H9 (cell line): ENCODE measurements around the gene KISS1R. TPM values are rescaled to one million over a fixed set of nuclear protein-coding genes. Genes with fewer than 3 reads are reported as not detected.
A peak's percentile ranks its signal among the peaks of the same experiment; 100 is the strongest.

Experiments used
- DNase-seq: peaks from one replicate; pipeline ENCODE4 v3.0.0-alpha.2; 2017
- H2AFZ ChIP-seq: one replicate; pipeline ENCODE4 v1.6.1; 2013; ENCODE audit warnings: mild to moderate bottlenecking, low read length, control low read depth, moderate library complexity
- H2AK5ac ChIP-seq: 2 replicates; pipeline ENCODE4 v1.6.1; 2013; ENCODE audit warnings: low read length, control low read depth, mixed read lengths; ENCODE audit not compliant: insufficient read length
- H2BK120ac ChIP-seq: one replicate; pipeline ENCODE4 v1.6.1; 2013; ENCODE audit warnings: low read depth, mild to moderate bottlenecking, low read length, control low read depth, inconsistent platforms; ENCODE audit not compliant: poor library complexity, severe bottlenecking
- H2BK12ac ChIP-seq: 2 replicates; pipeline ENCODE4 v1.6.1; 2013; ENCODE audit warnings: low read length, control low read depth, mixed read lengths, low read depth; ENCODE audit not compliant: insufficient read length
- H2BK15ac ChIP-seq: 2 replicates; pipeline ENCODE4 v1.6.1; 2013; ENCODE audit warnings: low read depth, low read length, control low read depth
- H2BK20ac ChIP-seq: one replicate; pipeline ENCODE4 v1.6.1; 2013; ENCODE audit warnings: low read depth, mild to moderate bottlenecking, low read length, control low read depth, inconsistent platforms; ENCODE audit not compliant: poor library complexity, severe bottlenecking
- H2BK5ac ChIP-seq: 2 replicates; pipeline ENCODE4 v1.6.1; 2013; ENCODE audit warnings: low read length, control low read depth, mixed read lengths; ENCODE audit not compliant: insufficient read length
- H3K14ac ChIP-seq: 2 replicates; pipeline ENCODE4 v1.6.1; 2013; ENCODE audit warnings: low read length, control low read depth; ENCODE audit not compliant: insufficient read depth
- H3K18ac ChIP-seq: 2 replicates; pipeline ENCODE4 v1.6.1; 2013; ENCODE audit warnings: low read depth, mild to moderate bottlenecking, mixed read lengths, low read length, control low read depth; ENCODE audit not compliant: insufficient read length
- H3K23ac ChIP-seq: 2 replicates; pipeline ENCODE4 v1.6.1; 2013; ENCODE audit warnings: low read length, control low read depth, mixed read lengths, low read depth; ENCODE audit not compliant: insufficient read length
- H3K23me2 ChIP-seq: 2 replicates; pipeline ENCODE4 v1.6.1; 2013; ENCODE audit warnings: low read depth, mild to moderate bottlenecking, mixed read lengths, low read length, control low read depth; ENCODE audit not compliant: insufficient read length, poor library complexity, severe bottlenecking
- H3K27ac ChIP-seq: 2 replicates; pipeline ENCODE4 v1.5.1; 2013; ENCODE audit warnings: low read length, control low read depth, mixed read lengths, low read depth; ENCODE audit not compliant: insufficient read length
- H3K27me3 ChIP-seq: 2 replicates; pipeline ENCODE4 v1.6.1; 2013; ENCODE audit warnings: low read length, control low read depth, inconsistent platforms; ENCODE audit not compliant: insufficient read depth
- H3K4ac ChIP-seq: 2 replicates; pipeline ENCODE4 v1.6.1; 2013; ENCODE audit warnings: low read depth, mild to moderate bottlenecking, control low read depth, inconsistent platforms, low read length, moderate library complexity
- H3K4me1 ChIP-seq: 2 replicates; pipeline ENCODE4 v1.6.1; 2013; ENCODE audit warnings: low read length, control low read depth, inconsistent platforms; ENCODE audit not compliant: insufficient read depth
- H3K4me2 ChIP-seq: 2 replicates; pipeline ENCODE4 v1.6.1; 2013; ENCODE audit warnings: low read length, control low read depth, mixed read lengths; ENCODE audit not compliant: insufficient read length, insufficient read depth
- H3K56ac ChIP-seq: 2 replicates; pipeline ENCODE4 v1.6.1; 2013; ENCODE audit warnings: low read depth, mild to moderate bottlenecking, mixed read lengths, low read length, control low read depth; ENCODE audit not compliant: insufficient read length
- H3K79me1 ChIP-seq: 2 replicates; pipeline ENCODE4 v1.6.1; 2013; ENCODE audit warnings: low read depth, mild to moderate bottlenecking, moderate library complexity, low read length, control low read depth, inconsistent platforms; ENCODE audit not compliant: insufficient read depth, poor library complexity, severe bottlenecking
- H3K79me2 ChIP-seq: 2 replicates; pipeline ENCODE4 v1.6.1; 2013; ENCODE audit warnings: low read length, control low read depth, inconsistent platforms; ENCODE audit not compliant: insufficient read depth
- H3K9ac ChIP-seq: 2 replicates; pipeline ENCODE4 v1.6.1; 2013; ENCODE audit warnings: low read length, control low read depth, mixed read lengths; ENCODE audit not compliant: insufficient read length; ENCODE audit errors: extremely low read depth
- H3K9me3 ChIP-seq: one replicate; pipeline ENCODE4 v1.6.1; 2013; ENCODE audit warnings: low read depth, low read length, inconsistent platforms; ENCODE audit not compliant: control insufficient read depth
- H3T11ph ChIP-seq: one replicate; pipeline ENCODE4 v1.6.1; 2013; ENCODE audit warnings: mild to moderate bottlenecking, low read length, control low read depth, inconsistent platforms
- H4K20me1 ChIP-seq: one replicate; pipeline ENCODE4 v1.6.1; 2013; ENCODE audit not compliant: control insufficient read depth, insufficient read length, insufficient read depth
- H4K5ac ChIP-seq: 2 replicates; pipeline ENCODE4 v1.6.1; 2013; ENCODE audit warnings: low read depth, mild to moderate bottlenecking, mixed read lengths, low read length, control low read depth; ENCODE audit not compliant: insufficient read length
- H4K8ac ChIP-seq: replicated peaks from 2 replicates; pipeline ENCODE4 v1.6.1; 2013; ENCODE audit warnings: low read length, control low read depth, mixed read lengths, low read depth; ENCODE audit not compliant: insufficient read length
- H4K91ac ChIP-seq: 2 replicates; pipeline ENCODE4 v1.6.1; 2013; ENCODE audit warnings: low read depth, mild to moderate bottlenecking, moderate library complexity, mixed read lengths, low read length, control low read depth; ENCODE audit not compliant: insufficient read length
- H3K27ac Mint-ChIP-seq, 3 experiments: 2 replicates in 2 of 3; 3 replicates in 1 of 3; pipeline ENCODE4 v1.8.0; 2020 to 2021; ENCODE audit warnings: mixed read lengths in 3 of 3, mild to moderate bottlenecking in 1 of 3, moderate library complexity in 1 of 3
- H3K27me3 Mint-ChIP-seq: 2 replicates; pipeline ENCODE4 v1.8.0; 2021; ENCODE audit warnings: low read depth, mild to moderate bottlenecking, moderate library complexity, mixed read lengths
- H3K36me3 Mint-ChIP-seq, 3 experiments: 2 replicates in 2 of 3; 3 replicates in 1 of 3; pipeline ENCODE4 v1.8.0; 2020 to 2021; ENCODE audit warnings: low read depth in 3 of 3, mixed read lengths in 3 of 3; ENCODE audit not compliant: insufficient read depth in 1 of 3
- H3K4me1 Mint-ChIP-seq, 2 experiments: 2 replicates each; pipeline ENCODE4 v1.8.0; 2020; ENCODE audit warnings: mixed read lengths in 2 of 2
- H3K4me3 Mint-ChIP-seq, 2 experiments: 2 replicates in 1 of 2; 3 replicates in 1 of 2; pipeline ENCODE4 v1.8.0; 2020 to 2021; ENCODE audit warnings: mild to moderate bottlenecking in 2 of 2, mixed read lengths in 2 of 2, moderate library complexity in 1 of 2
- H3K9me3 Mint-ChIP-seq, 2 experiments: 2 replicates in 1 of 2; 3 replicates in 1 of 2; pipeline ENCODE4 v1.8.0; 2020; ENCODE audit warnings: mild to moderate bottlenecking in 2 of 2, mixed read lengths in 2 of 2, moderate library complexity in 1 of 2
- WGBS: extraction: QIAGEN DNeasy Blood & Tissue Kit; methylation state at CpG from one replicate; pipeline ENCODE4 v1.1.7; 2013; ENCODE audit warnings: missing lambda C conversion rate, low lambda C conversion rate, mixed read lengths; ENCODE audit not compliant: insufficient read length; ENCODE audit errors: extremely low coverage; 5-methylcytosine and 5-hydroxymethylcytosine counted together
- total RNA-seq: library from RNA; stranded (reverse); gene quantifications from 2 replicates; pipeline ENCODE4 v1.2.1, GENCODE V29; 2021
- TF ChIP-seq, protein P1 (sequence below): fragments of 200-600 bp; sonication (generic); conservative IDR thresholded peaks from 3 replicates; pipeline ENCODE4 v1.8.0; 2021; ENCODE audit warnings: antibody characterized with exemption, mild to moderate bottlenecking

The KISS1R gene
- total RNA-seq, 1 experiment from 2014 or later, result 3.3 TPM

DNA sequence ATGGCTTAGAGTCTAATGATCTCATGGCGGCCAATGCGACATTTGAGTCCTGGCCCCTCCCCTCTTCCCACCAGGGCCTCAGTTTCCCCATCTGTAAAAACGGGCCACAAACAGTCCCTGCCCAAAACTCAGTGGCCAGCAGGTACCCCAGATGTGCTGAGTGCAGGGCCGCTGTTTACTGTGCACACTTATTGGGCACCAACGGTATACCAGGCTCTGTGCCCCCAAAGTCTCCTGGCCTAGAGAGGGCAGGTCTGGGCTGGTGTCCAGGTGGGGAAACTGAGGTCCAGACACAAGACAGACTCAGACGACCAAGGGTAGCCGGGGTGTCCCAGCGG is 43.4 kb downstream of the KISS1R start:
- H3K56ac ChIP-seq, result no peak overlapping the region
- no peak overlapping the region for H2BK15ac ChIP-seq
- H3K9me3 Mint-ChIP-seq, result peaks cover 2 to 4% of the 10 kb centered on the region in 2 experiments; a peak in 3 of 5 replicates
- no peaks in the 10 kb centered on the region for H3K27me3 Mint-ChIP-seq
- H3K4me1 ChIP-seq, result no peaks in the 10 kb centered on the region
- H4K5ac ChIP-seq, result no peak overlapping the region
- H3K27ac Mint-ChIP-seq, result peak overlapping the region in 1 of 3 experiments; percentile 35; a peak in 2 of 7 replicates
- no peaks in the 10 kb centered on the region for H3K79me2 ChIP-seq
- H2BK12ac ChIP-seq, result no peak overlapping the region
- H3K14ac ChIP-seq, result no peak overlapping the region
- no peak overlapping the region for H2BK5ac ChIP-seq
- DNase-seq, result no peak
- no peak overlapping the region for H4K91ac ChIP-seq
- no peak overlapping the region for H2AK5ac ChIP-seq
- H3K27me3 ChIP-seq, result no peaks in the 10 kb centered on the region
- no peaks in the 10 kb centered on the region for H3K79me1 ChIP-seq
- H3K4ac ChIP-seq, result no peak overlapping the region
- H3K36me3 Mint-ChIP-seq, result peaks cover 19 to 45% (median 32%) of the 10 kb centered on the region in 3 experiments
- no peak overlapping the region for H3K9ac ChIP-seq
- no peak overlapping the region for H2BK120ac ChIP-seq
- H3K23me2 ChIP-seq, result no peaks in the 10 kb centered on the region
- no peak overlapping the region for H3K4me2 ChIP-seq
- H2AFZ ChIP-seq, result no peak overlapping the region
- no CpG with 5 or more reads among the region's 8 CpGs for WGBS
- no peaks in the 10 kb centered on the region for H3K9me3 ChIP-seq
- H4K8ac ChIP-seq, result no peak overlapping the region
- no peaks in the 10 kb centered on the region for H4K20me1 ChIP-seq
- no peak overlapping the region for H2BK20ac ChIP-seq
- no peak overlapping the region for H3K4me3 Mint-ChIP-seq
- no peak overlapping the region for H3K23ac ChIP-seq
- TF ChIP-seq, protein P1, sequence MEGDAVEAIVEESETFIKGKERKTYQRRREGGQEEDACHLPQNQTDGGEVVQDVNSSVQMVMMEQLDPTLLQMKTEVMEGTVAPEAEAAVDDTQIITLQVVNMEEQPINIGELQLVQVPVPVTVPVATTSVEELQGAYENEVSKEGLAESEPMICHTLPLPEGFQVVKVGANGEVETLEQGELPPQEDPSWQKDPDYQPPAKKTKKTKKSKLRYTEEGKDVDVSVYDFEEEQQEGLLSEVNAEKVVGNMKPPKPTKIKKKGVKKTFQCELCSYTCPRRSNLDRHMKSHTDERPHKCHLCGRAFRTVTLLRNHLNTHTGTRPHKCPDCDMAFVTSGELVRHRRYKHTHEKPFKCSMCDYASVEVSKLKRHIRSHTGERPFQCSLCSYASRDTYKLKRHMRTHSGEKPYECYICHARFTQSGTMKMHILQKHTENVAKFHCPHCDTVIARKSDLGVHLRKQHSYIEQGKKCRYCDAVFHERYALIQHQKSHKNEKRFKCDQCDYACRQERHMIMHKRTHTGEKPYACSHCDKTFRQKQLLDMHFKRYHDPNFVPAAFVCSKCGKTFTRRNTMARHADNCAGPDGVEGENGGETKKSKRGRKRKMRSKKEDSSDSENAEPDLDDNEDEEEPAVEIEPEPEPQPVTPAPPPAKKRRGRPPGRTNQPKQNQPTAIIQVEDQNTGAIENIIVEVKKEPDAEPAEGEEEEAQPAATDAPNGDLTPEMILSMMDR, result no peak
- H3K18ac ChIP-seq, result no peak overlapping the region
- no peak overlapping the region for H3T11ph ChIP-seq
- no peak overlapping the region for H3K27ac ChIP-seq
- H3K4me1 Mint-ChIP-seq, result peaks cover 4 to 44% of the 10 kb centered on the region in 2 experiments
